ENCODE measurements around the gene ECHS1.
"Not testable (repeated sequence)": the region's sequence is repeated elsewhere in the genome, so short reads cannot be mapped to it uniquely, and the experiment has no call there.

ECHS1 gene

GRCh38 chr10:133377818-133378250, 4.7 kb upstream of the ECHS1 start:
- no peak for DNase-seq

DNA sequence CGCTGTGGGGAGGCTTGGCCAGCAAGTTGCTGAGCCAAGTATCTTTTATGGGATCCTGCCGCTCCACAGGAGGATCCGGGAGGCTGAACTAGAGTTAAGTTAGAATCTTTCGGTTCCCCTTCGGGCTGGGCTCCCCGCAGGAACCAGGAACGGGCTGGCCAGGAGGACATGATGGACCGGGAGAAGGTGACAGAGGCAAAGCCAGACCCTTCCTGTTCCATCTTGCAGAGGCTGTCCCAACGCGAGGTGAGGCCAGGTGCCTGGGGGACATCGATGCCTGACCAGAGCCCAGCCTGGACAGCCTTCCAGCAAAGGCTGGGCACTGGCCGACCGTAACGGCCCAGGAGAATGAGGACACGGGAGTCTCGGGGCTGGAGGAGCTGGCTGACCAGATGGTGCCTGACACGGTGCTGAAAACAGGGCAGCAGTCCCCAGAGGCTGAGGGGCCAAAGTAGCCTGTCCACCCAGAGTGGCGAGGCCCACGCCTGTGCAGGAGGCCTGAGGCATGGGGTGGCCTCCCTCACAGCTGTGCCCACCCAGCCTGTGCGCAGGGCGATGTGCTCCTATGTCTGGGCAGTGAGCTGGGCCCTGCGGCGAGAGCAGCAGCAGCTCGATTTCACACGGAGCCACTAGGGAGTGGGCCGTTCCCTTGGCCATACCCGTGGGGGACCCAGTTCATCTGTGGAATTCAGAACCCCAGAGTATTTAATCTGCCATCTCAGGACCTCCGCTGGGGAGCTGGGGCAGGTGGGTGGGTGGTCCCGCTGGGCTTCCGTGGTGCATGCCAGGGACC, 4.1 kb upstream of the ECHS1 start:
- DNase-seq: no peak

GRCh38 chr10:133376183-133376582, 3.0 kb upstream of the ECHS1 start:
- not testable (repeated sequence) for DNase-seq

- no peak for DNase-seq
Observed at GRCh38 chr10:133375357-133376115, 2.4 kb upstream of the ECHS1 start.

DNA sequence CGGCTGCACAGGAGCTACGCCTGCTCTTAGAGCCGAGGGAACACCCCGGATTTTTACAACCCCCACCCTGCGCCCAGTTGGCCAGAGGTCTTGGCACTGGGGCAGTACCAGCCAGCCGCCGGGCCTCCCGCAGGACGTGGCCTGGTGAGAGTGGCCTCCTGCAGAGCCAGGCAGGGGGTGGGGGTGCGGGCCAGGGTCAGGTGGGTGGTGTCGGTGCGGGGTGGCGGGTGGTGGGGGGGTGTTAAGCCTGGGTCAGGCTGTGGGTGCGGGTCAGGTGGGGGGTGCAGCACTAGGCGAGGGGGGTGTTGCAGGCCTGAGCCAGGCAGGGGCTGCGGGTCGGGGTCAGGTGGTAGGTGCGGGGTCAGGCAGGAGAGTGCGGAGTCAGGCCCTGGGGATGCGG, 647 bp downstream of the ECHS1 start:
- no peak for DNase-seq

DNA sequence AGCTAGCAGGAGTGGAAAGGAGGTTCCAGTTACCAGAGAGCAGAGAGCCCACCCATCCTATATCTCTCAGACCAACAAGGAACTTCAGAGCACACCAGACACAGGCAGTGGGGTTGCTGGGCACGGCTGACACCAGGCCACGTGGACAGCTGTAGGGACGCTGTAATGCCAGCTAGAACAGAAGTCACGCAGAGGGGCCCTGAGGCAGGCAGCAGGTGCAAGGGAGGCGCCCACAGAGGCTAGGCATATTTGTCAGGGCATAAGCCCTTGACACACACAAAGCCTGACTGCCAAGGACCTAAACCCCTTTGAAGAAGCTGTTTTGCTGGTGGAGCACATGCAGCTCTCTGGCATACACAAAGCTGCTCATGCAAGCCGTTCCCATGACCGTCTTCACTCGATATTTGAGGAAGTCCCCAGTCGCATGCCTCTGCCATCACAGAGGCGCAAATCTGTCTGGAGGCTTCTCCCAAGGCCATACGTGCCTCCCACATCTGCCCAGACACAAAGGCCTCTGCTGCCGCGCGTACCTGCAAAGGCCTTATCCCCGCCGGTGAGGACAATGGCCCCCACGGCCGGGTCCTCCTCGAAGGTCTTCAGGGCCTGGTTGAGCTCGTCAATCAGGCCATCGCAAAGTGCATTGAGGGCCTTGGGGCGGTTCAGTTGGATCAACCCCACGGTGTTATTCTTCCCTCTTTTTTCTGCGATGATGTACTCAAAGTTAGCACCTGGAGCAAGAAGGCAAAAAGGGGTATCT, 2.9 kb downstream of the ECHS1 start:
- DNase-seq: no peak

DNA sequence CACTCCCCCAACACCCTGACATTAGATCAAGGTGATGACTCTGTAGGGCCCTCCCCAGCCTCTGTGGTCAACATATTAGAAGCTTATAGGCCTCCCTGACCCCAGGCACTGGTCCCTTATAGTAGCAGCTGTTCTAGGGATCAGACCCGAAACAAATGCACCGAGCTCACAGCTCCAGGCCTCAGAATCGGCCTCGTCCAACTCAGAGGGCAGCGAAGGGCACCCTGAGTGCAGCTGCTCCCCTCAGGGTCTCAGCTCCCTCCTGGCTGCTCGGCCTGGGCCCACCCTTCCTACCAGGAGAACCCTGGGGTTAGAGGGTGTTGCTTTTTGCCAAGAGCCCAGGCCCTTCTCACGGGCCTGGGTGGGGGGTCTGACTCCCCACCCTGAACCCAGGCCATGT, 5.0 kb downstream of the ECHS1 start:
- DNase-seq: no peak

DNA sequence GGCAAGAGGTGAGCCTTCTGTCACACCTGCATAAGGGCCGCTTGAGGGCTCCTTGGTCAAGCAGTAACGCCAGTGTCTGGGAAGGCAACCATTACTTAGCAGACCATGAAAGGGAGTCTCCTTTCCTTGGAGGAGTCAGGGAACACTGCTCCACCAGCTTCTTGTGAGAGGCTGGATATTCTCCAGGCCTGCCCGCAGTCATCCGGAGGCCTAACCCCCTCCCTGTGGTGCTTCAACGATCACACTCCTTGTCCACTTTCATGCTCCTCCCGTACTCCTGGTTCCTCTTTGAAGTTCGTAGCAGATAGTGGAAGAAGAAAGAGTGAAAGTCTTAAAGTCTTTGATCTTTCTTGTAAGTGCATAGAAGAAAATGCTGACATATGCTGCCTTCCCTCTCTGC, 5.7 kb downstream of the ECHS1 start:
- DNase-seq: not testable (repeated sequence)

GRCh38 chr10:133366751-133367150, 6.4 kb downstream of the ECHS1 start:
- DNase-seq: no peak

DNA sequence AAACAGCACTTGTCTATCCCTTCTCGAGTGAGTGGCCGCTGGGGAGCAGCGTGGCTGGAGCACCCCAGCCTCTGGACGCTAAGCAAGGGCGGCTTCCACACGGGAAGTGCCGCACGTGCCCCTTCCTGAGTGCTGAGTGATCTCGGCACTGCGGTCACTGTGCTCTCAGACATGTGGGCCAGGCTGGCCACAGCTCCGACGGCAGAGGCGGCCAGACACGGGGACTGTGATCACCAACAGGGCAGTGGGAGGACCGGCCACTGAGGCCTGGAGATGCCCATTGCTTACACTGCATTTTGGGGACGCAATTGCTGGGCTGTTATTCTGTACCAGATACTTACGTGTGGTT, 7.0 kb downstream of the ECHS1 start:
- DNase-seq: no peak

DNA sequence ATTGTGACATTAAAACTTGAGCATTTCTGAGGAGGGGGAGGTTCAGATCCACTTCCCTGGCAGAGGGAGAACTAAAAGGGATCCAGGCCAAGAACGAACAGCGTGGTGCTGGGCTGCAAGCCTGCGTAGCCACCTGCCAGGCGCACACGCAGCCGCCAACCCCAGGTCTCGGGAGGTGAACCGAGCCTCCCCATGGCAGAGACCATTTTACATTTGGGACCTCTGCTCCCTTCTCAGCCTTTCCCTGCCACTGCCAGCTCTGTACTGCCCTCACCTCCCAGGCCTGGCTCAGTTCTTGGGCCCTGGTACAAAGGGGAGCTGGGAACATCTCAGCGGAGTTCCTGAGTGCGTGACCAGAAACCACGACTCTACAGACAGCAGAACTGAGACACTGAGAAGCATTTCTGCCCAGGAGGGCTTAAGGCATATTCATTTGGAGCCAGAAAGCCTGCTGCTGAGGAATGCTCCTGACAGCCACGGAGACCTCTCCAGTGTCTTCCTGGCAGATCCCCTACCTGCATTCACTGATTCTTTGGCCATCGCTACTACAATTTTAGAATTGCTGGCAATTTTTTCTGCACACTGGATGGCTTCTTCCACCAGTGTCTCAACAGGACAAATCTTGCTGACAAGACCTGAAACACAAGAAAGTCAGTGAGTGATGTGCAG, 7.6 kb downstream of the ECHS1 start:
- DNase-seq: no peak

GRCh38 chr10:133364645-133365431, 8.3 kb downstream of the ECHS1 start:
- DNase-seq: no peak

- DNase-seq: no peak
Observed at GRCh38 chr10:133362846-133363245, 10.3 kb downstream of the ECHS1 start.

- no peak for DNase-seq
Observed at GRCh38 chr10:133361773-133362441, 11.2 kb downstream of the ECHS1 start.

DNA sequence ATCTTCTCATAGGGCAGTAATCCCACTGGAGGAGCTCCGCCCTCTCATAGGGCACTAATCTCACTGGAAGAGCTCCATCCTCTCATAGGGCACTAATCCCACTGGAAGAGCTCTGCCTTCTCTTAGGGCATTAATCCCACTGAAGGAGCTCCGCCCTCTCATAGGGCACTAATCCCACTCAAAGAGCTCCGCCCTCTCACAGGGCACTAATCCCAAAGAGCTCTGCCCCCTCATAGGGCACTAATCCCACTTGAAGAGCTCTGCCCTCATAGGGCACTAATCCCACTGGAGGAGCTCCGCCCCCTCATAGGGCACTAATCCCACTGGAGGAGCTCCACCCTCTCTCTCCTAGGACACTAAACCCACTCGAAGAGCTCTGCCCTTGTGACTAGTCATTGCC, 11.9 kb downstream of the ECHS1 start:
- no peak for DNase-seq

GRCh38 chr10:133359972-133360610, 13.1 kb downstream of the ECHS1 start:
- no peak for DNase-seq

DNA sequence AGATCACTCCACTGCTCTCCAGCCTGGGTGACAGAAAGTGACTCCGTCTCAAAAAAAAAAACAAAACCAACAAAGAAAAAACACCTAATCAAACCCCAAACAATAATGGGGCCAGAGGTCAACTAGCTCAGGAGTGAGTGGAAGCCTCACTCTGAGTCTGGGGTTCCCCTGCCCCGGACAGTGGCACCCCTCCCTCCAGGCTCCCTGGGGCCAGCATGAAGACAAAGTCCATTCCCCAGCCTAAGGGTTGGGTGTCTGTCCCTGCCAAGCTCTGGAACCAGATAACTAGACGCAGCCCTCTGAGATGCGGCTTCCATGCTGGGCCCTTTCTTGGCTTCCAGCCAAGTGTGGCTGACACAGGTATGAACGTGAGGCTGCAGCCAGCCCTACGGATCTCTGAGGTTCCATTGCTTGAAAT, 13.6 kb downstream of the ECHS1 start:
- no peak for DNase-seq

- DNase-seq: no peak
Observed at GRCh38 chr10:133358925-133359310, 14.2 kb downstream of the ECHS1 start.

GRCh38 chr10:133358162-133358924, 14.8 kb downstream of the ECHS1 start:
- DNase-seq: no peak

All from activated T-cell treated with anti-CD3 and anti-CD28 coated beads, Interleukin-2, amount 50 U/mL, for 48 hours (primary cell).